Measurements from ENCODE around the gene TRIM15. TPM values are rescaled to one million over a fixed set of nuclear protein-coding genes. Genes with fewer than 3 reads are reported as not detected.

The TRIM15 gene
- total RNA-seq, 1 donor from 2014 or later, result 0.65 TPM

GRCh38 chr6:30152910-30153610 lies 10.3 kb upstream of the TRIM15 start:
- Mint-ChIP-seq H3K27ac (no peak overlapping the region), H3K4me3 (no peak overlapping the region), H3K36me3 (ENCODE audit: low read depth) (no peaks in the 10 kb centered on the region), H3K27me3 (peaks cover 11% of the 10 kb centered on the region), H3K4me1 (peaks cover 11% of the 10 kb centered on the region), H3K9me3 (no peaks in the 10 kb centered on the region)
- intact Hi-C loops (cut with micrococcal nuclease), result no loop called here
- no peak for DNase-seq

- Mint-ChIP-seq H3K4me1 (peaks cover 21% of the 10 kb centered on the region), H3K27me3 (peaks cover 11% of the 10 kb centered on the region), H3K4me3 (no peak overlapping the region), H3K27ac (no peak overlapping the region), H3K9me3 (no peaks in the 10 kb centered on the region), H3K36me3 (ENCODE audit: low read depth) (no peaks in the 10 kb centered on the region)
- DNase-seq, result no peak
- intact Hi-C loops (cut with micrococcal nuclease), result no loop called here
Observed at GRCh38 chr6:30154061-30154460, 9.3 kb upstream of the TRIM15 start.

- no peak for DNase-seq
- Mint-ChIP-seq H3K27me3 (peaks cover 11% of the 10 kb centered on the region), H3K4me3 (no peak overlapping the region), H3K4me1 (peaks cover 24% of the 10 kb centered on the region), H3K9me3 (no peaks in the 10 kb centered on the region), H3K27ac (no peak overlapping the region), H3K36me3 (ENCODE audit: low read depth) (no peaks in the 10 kb centered on the region)
- intact Hi-C loops (cut with micrococcal nuclease), result no loop called here
Observed at GRCh38 chr6:30154709-30155519, 8.4 kb upstream of the TRIM15 start.

- Mint-ChIP-seq H3K4me1 (peaks cover 21% of the 10 kb centered on the region), H3K36me3 (ENCODE audit: low read depth) (no peaks in the 10 kb centered on the region), H3K4me3 (no peak overlapping the region), H3K27ac (no peak overlapping the region), H3K27me3 (peaks cover 6% of the 10 kb centered on the region), H3K9me3 (no peaks in the 10 kb centered on the region)
- intact Hi-C loops (cut with micrococcal nuclease), result no loop called here
- peak; percentile 44 for DNase-seq
Observed at GRCh38 chr6:30155520-30156261, 7.7 kb upstream of the TRIM15 start.

- peaks cover 6% of the 10 kb centered on the region for H3K27me3 Mint-ChIP-seq
- H3K9me3 Mint-ChIP-seq, result no peaks in the 10 kb centered on the region
- H3K27ac Mint-ChIP-seq, result no peak overlapping the region
- H3K36me3 Mint-ChIP-seq (ENCODE audit: low read depth), result no peaks in the 10 kb centered on the region
- H3K4me1 Mint-ChIP-seq, result peaks cover 21% of the 10 kb centered on the region
- intact Hi-C loops (cut with micrococcal nuclease), result no loop called here
- no peak for DNase-seq
- no peak overlapping the region for H3K4me3 Mint-ChIP-seq
Observed at GRCh38 chr6:30156262-30156599, 7.1 kb upstream of the TRIM15 start.

- Mint-ChIP-seq H3K36me3 (ENCODE audit: low read depth) (no peaks in the 10 kb centered on the region), H3K27me3 (peaks cover 6% of the 10 kb centered on the region), H3K9me3 (no peaks in the 10 kb centered on the region), H3K27ac (no peak overlapping the region), H3K4me1 (peaks cover 18% of the 10 kb centered on the region), H3K4me3 (no peak overlapping the region)
- no peak for DNase-seq
- intact Hi-C loops (cut with micrococcal nuclease), result no loop called here
Observed at GRCh38 chr6:30156774-30157173, 6.6 kb upstream of the TRIM15 start.

GRCh38 chr6:30157581-30157980 lies 5.8 kb upstream of the TRIM15 start:
- Mint-ChIP-seq H3K27ac (no peak overlapping the region), H3K36me3 (ENCODE audit: low read depth) (no peaks in the 10 kb centered on the region), H3K4me3 (no peak overlapping the region), H3K27me3 (peaks cover 6% of the 10 kb centered on the region), H3K9me3 (no peaks in the 10 kb centered on the region), H3K4me1 (peaks cover 22% of the 10 kb centered on the region)
- intact Hi-C loops (cut with micrococcal nuclease), result no loop called here
- no peak for DNase-seq

GRCh38 chr6:30157999-30158398 lies 5.3 kb upstream of the TRIM15 start:
- Mint-ChIP-seq H3K4me3 (no peak overlapping the region), H3K27me3 (peaks cover 6% of the 10 kb centered on the region), H3K36me3 (ENCODE audit: low read depth) (no peaks in the 10 kb centered on the region), H3K9me3 (no peaks in the 10 kb centered on the region), H3K27ac (no peak overlapping the region), H3K4me1 (peaks cover 23% of the 10 kb centered on the region)
- peak; percentile 54 for DNase-seq
- intact Hi-C loops (cut with micrococcal nuclease), result no loop called here

GRCh38 chr6:30158475-30159040 lies 4.8 kb upstream of the TRIM15 start:
- no peak overlapping the region for H3K4me3 Mint-ChIP-seq
- peaks cover 3% of the 10 kb centered on the region for H3K27me3 Mint-ChIP-seq
- intact Hi-C loops (cut with micrococcal nuclease), result no loop called here
- no peak for DNase-seq
- no peaks in the 10 kb centered on the region for H3K36me3 Mint-ChIP-seq (ENCODE audit: low read depth)
- H3K27ac Mint-ChIP-seq, result peak overlapping the region; percentile 10
- H3K4me1 Mint-ChIP-seq, result peaks cover 26% of the 10 kb centered on the region
- H3K9me3 Mint-ChIP-seq, result no peaks in the 10 kb centered on the region

- Mint-ChIP-seq H3K27ac (no peak overlapping the region), H3K27me3 (no peaks in the 10 kb centered on the region), H3K9me3 (no peaks in the 10 kb centered on the region), H3K4me3 (no peak overlapping the region), H3K36me3 (ENCODE audit: low read depth) (no peaks in the 10 kb centered on the region), H3K4me1 (peaks cover 32% of the 10 kb centered on the region)
- intact Hi-C loops (cut with micrococcal nuclease), result no loop called here
- no peak for DNase-seq
Observed at GRCh38 chr6:30160008-30160784, 3.1 kb upstream of the TRIM15 start.

- Mint-ChIP-seq H3K4me1 (peaks cover 35% of the 10 kb centered on the region), H3K36me3 (ENCODE audit: low read depth) (no peaks in the 10 kb centered on the region), H3K27me3 (no peaks in the 10 kb centered on the region), H3K9me3 (no peaks in the 10 kb centered on the region), H3K4me3 (no peak within 1 kb of the TSS), H3K27ac (no peak within 1 kb of the TSS)
- DNase-seq, result no peak
- intact Hi-C loops (cut with micrococcal nuclease), result no loop called here
Observed at GRCh38 chr6:30160785-30161531, 2.4 kb upstream of the TRIM15 start, which contains the start of gene TRIM10. Gene TRIM10 (minus strand): TSS chr6:30161211. CDS start chr6:30160858, 353 bp downstream.

- H3K27me3 Mint-ChIP-seq, result no peaks in the 10 kb centered on the region
- peak overlapping the region; percentile 47 for H3K4me3 Mint-ChIP-seq
- peaks cover 43% of the 10 kb centered on the region for H3K4me1 Mint-ChIP-seq
- H3K27ac Mint-ChIP-seq, result peak overlapping the region; percentile 1
- H3K9me3 Mint-ChIP-seq, result no peaks in the 10 kb centered on the region
- no peak for DNase-seq
- H3K36me3 Mint-ChIP-seq (ENCODE audit: low read depth), result no peaks in the 10 kb centered on the region
- intact Hi-C loops (cut with micrococcal nuclease), result no loop called here
Observed at GRCh38 chr6:30162265-30163089, 869 bp upstream of the TRIM15 start.

All from activated CD4-positive, alpha-beta T cell treated with anti-CD3 and anti-CD28 coated beads, Interleukin-2, amount 10 ng/mL, durations not matched to agents 24 days and 14 days (primary cell).